Gastrocnemius medialis (tissue), 4 donors: ENCODE results near the gene HIPK2. TPM values are rescaled to one million over a fixed set of nuclear protein-coding genes. Genes with fewer than 3 reads are reported as not detected.

Experiments used
- ATAC-seq, 2 donors: fragments of 150-250 bp; one replicate each; pipeline ENCODE4 v1.9.1; 2016
- DNase-seq, 2 donors: peaks; one replicate each; pipeline ENCODE4 v3.0.0-alpha.2; 2019
- H3K27ac ChIP-seq, 4 donors: fragments of 200-600 bp; sonication (generic); 1 replicate in 1 of 4; 2 replicates in 3 of 4; pipeline ENCODE4 v1.5.1; 2016 to 2018; ENCODE audit warnings: mild to moderate bottlenecking in 2 of 4, moderate library complexity in 1 of 4
- H3K27me3 ChIP-seq, 3 donors: fragments of 200-600 bp; sonication (generic) in 2 of 3; 1 replicate in 1 of 3; 2 replicates in 2 of 3; pipeline versions ENCODE4 v1.5.1 to v1.6.0; 2016 to 2019; ENCODE audit warnings: mild to moderate bottlenecking in 1 of 3, moderate library complexity in 1 of 3
- H3K36me3 ChIP-seq, 2 donors: fragments of 200-600 bp; sonication (generic) in 1 of 2; one replicate each; pipeline ENCODE4 v1.5.1; 2017 to 2018
- H3K4me1 ChIP-seq, 2 donors: fragments of 200-600 bp; sonication (generic) in 1 of 2; one replicate each; pipeline ENCODE4 v1.5.1; 2016 to 2017; ENCODE audit warnings: mild to moderate bottlenecking in 2 of 2
- H3K4me3 ChIP-seq, 4 donors: fragments of 200-600 bp; sonication (generic) in 3 of 4; 1 replicate in 1 of 4; 2 replicates in 3 of 4; pipeline ENCODE4 v1.5.1; 2016 to 2019; ENCODE audit warnings: mild to moderate bottlenecking in 2 of 4
- H3K9me3 ChIP-seq, 3 donors: fragments of 200-600 bp; sonication (generic) in 2 of 3; 1 replicate in 1 of 3; 2 replicates in 2 of 3; pipeline ENCODE4 v1.5.1; 2016 to 2019
- CTCF ChIP-seq, 5 experiments: fragments of 450-650 bp in 3 of 5; fragments of 200-600 bp in 2 of 5; sonication (generic) in 2 of 5; IDR thresholded peaks in 4 of 5; conservative IDR thresholded peaks in 1 of 5; 1 replicate in 4 of 5; 2 replicates in 1 of 5; pipeline ENCODE4 v1.5.1; 2016 to 2019; ENCODE audit warnings: antibody characterized with exemption in 5 of 5, mild to moderate bottlenecking in 3 of 5, moderate library complexity in 3 of 5
- POLR2A ChIP-seq, 2 donors: fragments of 450-650 bp; IDR thresholded peaks; one replicate each; pipeline ENCODE4 v1.6.1; 2017; ENCODE audit warnings: antibody characterized with exemption in 2 of 2, mild to moderate bottlenecking in 2 of 2, moderate library complexity in 2 of 2
- in situ Hi-C, 4 donors: fragments of 200-750 bp; cut with MboI; loops; one replicate each; pipeline versions ENCODE4 v1.15.0 to v1.8.0; 2017; ENCODE audit warnings: low sequenced_read_pairs in 4 of 4
- intact Hi-C: fragments of 100-400 bp; cut with DNase I; formaldehyde crosslinking; loops from one replicate; pipeline ENCODE4 v1.15.1; 2023; ENCODE audit warnings: low total_unique reads
- total RNA-seq, 4 donors: library from RNA; depleted of rRNA; stranded (reverse); fragments of >200 nt; gene quantifications; one replicate each; pipeline versions ENCODE4 v1.1.0 to v1.2.3, GENCODE V29; 2016

Gene HIPK2
- total RNA-seq, 4 donors from 2014 or later = 30.5 to 77.4 (median 58.9) TPM

DNA sequence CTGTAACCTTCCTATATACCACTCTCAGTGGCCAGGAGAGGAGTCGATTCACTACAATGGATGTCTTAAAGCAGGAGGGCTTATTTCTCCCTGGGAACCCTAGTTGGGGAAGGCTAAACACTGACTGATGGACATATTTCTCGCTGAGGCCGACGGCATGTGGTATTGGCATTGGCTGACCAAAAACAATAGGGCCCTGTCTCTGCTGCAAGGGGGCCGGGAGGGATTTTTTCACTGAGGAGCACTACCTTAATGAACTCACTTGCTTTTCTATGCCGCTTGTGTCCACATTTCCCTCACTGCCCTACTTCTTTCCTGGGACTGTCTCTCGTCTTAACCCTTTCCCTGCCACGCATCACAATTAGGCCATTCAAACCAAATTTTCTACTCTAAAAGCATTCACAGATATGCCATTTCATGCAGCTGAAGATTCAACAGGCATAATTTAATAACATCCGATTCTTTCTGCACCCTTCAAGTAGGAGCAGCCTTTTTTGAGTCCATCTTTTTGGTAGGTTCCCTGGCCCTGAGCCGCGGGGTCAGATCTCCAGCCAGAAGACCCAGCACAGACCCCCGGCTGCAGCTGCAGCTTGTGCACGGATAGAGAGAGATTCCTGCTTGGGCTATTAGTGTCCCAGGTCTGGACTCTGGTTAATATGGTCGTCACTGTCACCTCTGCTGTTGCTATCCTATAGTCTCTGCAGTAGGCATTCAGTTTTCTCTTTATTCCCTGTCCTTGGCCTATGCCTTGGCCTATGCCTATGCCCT is 118.7 kb downstream of the HIPK2 start:
- in situ Hi-C loops = loop anchor here in 1 of 4 donors (10.0 kb wide), 1 partner anchor 96 kb away; no protein-coding TSS in a partner anchor
- TF ChIP-seq POLR2A (IDR thresholded peaks at IDR 0.05) (no peak), CTCF (IDR thresholded peaks at IDR 0.05 in 4 of 5, conservative IDR thresholded peaks at IDR 0.05 in 1 of 5) (no peak)
- no peaks in the 10 kb centered on the region for H3K27me3 ChIP-seq
- H3K27ac ChIP-seq = peak overlapping the region in 3 of 4 donors; percentile 12 to 59 (median 51)
- no peak overlapping the region for H3K4me3 ChIP-seq
- H3K36me3 ChIP-seq = no peaks in the 10 kb centered on the region
- peaks cover 31 to 34% of the 10 kb centered on the region in 2 donors for H3K4me1 ChIP-seq
- no peak for DNase-seq
- intact Hi-C loops = loop anchor here (2.0 kb wide), 1 partner anchor 16 kb away; no protein-coding TSS in a partner anchor
- no peaks in the 10 kb centered on the region for H3K9me3 ChIP-seq
- ATAC-seq = no peak

DNA sequence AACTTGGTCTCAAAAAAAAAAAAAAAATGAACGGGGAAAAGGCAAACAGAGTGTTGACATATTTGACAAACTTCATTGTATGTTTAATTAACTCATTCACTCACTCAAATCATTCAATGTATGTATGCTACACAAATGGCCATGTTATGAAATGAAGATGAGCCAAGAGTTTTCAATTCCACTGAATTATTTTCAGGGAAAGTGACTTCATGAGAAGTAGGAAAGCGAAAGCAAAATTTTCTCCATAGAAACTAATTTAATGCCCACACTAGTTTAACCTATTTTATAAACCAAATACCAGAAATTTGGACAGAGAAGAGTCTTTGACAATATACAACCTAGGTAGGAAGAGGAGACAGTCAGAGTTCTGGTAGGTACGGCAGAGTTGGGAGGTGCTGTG is 119.5 kb downstream of the HIPK2 start:
- no peak for DNase-seq
- intact Hi-C loops = loop anchor here (2.0 kb wide), 1 partner anchor 17 kb away; no protein-coding TSS in a partner anchor
- H3K27ac ChIP-seq = peak overlapping the region in 2 of 4 donors; percentile 12 to 59
- no peaks in the 10 kb centered on the region for H3K9me3 ChIP-seq
- no peak for TF ChIP-seq POLR2A (IDR thresholded peaks at IDR 0.05)
- no peak for ATAC-seq
- in situ Hi-C loops = loop anchor here in 1 of 4 donors (10.0 kb wide), 1 partner anchor 97 kb away; no protein-coding TSS in a partner anchor
- H3K36me3 ChIP-seq = no peaks in the 10 kb centered on the region
- H3K4me1 ChIP-seq = peaks cover 31 to 34% of the 10 kb centered on the region in 2 donors
- no peaks in the 10 kb centered on the region for H3K27me3 ChIP-seq
- H3K4me3 ChIP-seq = no peak overlapping the region

GRCh38 chr7:139657725-139658124 is 120.1 kb downstream of the HIPK2 start:
- DNase-seq (no peak), ATAC-seq (no peak)
- Histone ChIP-seq H3K9me3 (no peaks in the 10 kb centered on the region), H3K27me3 (no peaks in the 10 kb centered on the region), H3K27ac (peak overlapping the region in 1 of 4 donors; percentile 0), H3K4me1 (peaks cover 31 to 34% of the 10 kb centered on the region in 2 donors), H3K4me3 (no peak overlapping the region), H3K36me3 (no peaks in the 10 kb centered on the region)
- intact Hi-C loops (loop anchor here (2.0 kb wide), 1 partner anchor 17 kb away; no protein-coding TSS in a partner anchor), in situ Hi-C loops (loop anchor here in 1 of 4 donors (10.0 kb wide), 1 partner anchor 97 kb away; no protein-coding TSS in a partner anchor)
- TF ChIP-seq POLR2A (IDR thresholded peaks at IDR 0.05) (no peak), CTCF (IDR thresholded peaks at IDR 0.05 in 4 of 5, conservative IDR thresholded peaks at IDR 0.05 in 1 of 5) (no peak)

DNA sequence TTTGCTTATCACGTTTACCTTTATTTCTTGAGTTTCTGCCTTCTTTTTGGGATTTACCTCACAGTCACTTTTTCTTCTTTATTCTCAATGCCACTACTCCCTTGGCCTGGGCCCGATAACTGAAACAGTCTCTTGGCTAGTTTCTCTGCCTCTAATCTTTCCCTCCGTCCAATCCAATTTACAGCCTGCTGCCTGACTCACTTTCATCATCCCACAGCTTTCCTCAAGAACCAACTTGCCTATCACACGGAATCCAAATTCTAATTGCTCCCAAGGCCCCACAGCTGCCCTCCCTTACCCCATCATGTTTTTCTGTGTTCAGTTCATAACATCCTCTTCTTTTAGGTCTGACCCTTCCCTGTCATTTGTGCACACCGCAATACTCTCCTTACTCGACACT is 121.4 kb downstream of the HIPK2 start:
- in situ Hi-C loops = loop anchor here in 1 of 4 donors (10.0 kb wide), 1 partner anchor 98 kb away; no protein-coding TSS in a partner anchor
- DNase-seq = no peak
- TF ChIP-seq POLR2A (IDR thresholded peaks at IDR 0.05) (no peak), CTCF (IDR thresholded peaks at IDR 0.05 in 4 of 5, conservative IDR thresholded peaks at IDR 0.05 in 1 of 5) (no peak)
- no peaks in the 10 kb centered on the region for H3K36me3 ChIP-seq
- peak overlapping the region in 1 of 4 donors; percentile 20 for H3K27ac ChIP-seq
- no peaks in the 10 kb centered on the region for H3K27me3 ChIP-seq
- no peak for ATAC-seq
- intact Hi-C loops = no loop called here
- H3K4me3 ChIP-seq = no peak overlapping the region
- H3K4me1 ChIP-seq = peaks cover 32 to 33% of the 10 kb centered on the region in 2 donors
- no peaks in the 10 kb centered on the region for H3K9me3 ChIP-seq

GRCh38 chr7:139655305-139655704 is 122.5 kb downstream of the HIPK2 start:
- Histone ChIP-seq H3K4me3 (no peak overlapping the region), H3K27ac (peak overlapping the region in 3 of 4 donors; percentile 25 to 72 (median 70)), H3K9me3 (no peaks in the 10 kb centered on the region), H3K4me1 (peaks cover 27 to 31% of the 10 kb centered on the region in 2 donors), H3K27me3 (no peaks in the 10 kb centered on the region), H3K36me3 (no peaks in the 10 kb centered on the region)
- DNase-seq (no peak), ATAC-seq (no peak)
- intact Hi-C loops = no loop called here
- no peak for TF ChIP-seq CTCF (IDR thresholded peaks at IDR 0.05 in 4 of 5, conservative IDR thresholded peaks at IDR 0.05 in 1 of 5)
- TF ChIP-seq POLR2A (IDR thresholded peaks at IDR 0.05) = no peak
- in situ Hi-C loops = loop anchor here in 1 of 4 donors (10.0 kb wide), 1 partner anchor 99 kb away; no protein-coding TSS in a partner anchor
